C4-2B (cell line): ENCODE measurements around the gene PRSS27.
A peak's percentile ranks its signal among the peaks of the same experiment; 100 is the strongest.

Experiments used
- H3K27ac ChIP-seq: fragments of 450-650 bp; 2 replicates; pipeline ENCODE4 v1.5.1; 2017
- ZFX ChIP-seq: fragments of 450-650 bp; IDR thresholded peaks from 2 replicates; pipeline ENCODE4 v1.6.1; 2017
- TF ChIP-seq, protein P1 (sequence below): fragments of 450-650 bp; conservative IDR thresholded peaks from 2 replicates; pipeline ENCODE4 v1.5.1; 2017; ENCODE audit warnings: mild to moderate bottlenecking

Gene PRSS27

DNA sequence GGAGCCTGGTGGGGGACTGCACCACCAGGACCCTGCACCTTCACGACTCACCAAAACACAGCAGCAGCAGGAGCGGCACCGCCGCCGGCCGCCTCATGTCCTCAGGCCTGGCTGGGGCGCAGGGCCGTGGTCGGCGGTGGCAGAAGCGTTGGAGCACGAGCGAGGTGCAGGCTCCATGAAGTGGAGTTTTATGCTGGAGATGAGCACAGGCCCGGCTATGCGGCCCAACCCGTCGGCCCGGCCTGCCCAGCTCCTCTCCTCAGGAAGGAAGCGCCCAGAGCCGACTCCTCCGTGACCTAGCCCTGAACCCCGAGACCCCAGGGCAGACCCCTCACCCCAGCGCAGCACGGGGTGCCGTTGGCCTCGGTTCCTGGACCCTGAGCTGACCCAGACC, at the start of gene PRSS27:
TSS of gene PRSS27 (minus strand) at position 161 of the 394 bp plus-strand sequence. CDS start at position 97, 64 bp downstream.
- H3K27ac ChIP-seq = peak within 1 kb of the TSS; percentile 98
- 0 out of 2 replicates have a peak, but pooled peaks have one; percentile 6 for TF ChIP-seq ZFX
- TF ChIP-seq, protein P1, sequence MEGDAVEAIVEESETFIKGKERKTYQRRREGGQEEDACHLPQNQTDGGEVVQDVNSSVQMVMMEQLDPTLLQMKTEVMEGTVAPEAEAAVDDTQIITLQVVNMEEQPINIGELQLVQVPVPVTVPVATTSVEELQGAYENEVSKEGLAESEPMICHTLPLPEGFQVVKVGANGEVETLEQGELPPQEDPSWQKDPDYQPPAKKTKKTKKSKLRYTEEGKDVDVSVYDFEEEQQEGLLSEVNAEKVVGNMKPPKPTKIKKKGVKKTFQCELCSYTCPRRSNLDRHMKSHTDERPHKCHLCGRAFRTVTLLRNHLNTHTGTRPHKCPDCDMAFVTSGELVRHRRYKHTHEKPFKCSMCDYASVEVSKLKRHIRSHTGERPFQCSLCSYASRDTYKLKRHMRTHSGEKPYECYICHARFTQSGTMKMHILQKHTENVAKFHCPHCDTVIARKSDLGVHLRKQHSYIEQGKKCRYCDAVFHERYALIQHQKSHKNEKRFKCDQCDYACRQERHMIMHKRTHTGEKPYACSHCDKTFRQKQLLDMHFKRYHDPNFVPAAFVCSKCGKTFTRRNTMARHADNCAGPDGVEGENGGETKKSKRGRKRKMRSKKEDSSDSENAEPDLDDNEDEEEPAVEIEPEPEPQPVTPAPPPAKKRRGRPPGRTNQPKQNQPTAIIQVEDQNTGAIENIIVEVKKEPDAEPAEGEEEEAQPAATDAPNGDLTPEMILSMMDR = no peak

GRCh38 chr16:2769675-2770056, 49.6 kb upstream of the PRSS27 start:
- TF ChIP-seq, protein P1 = no peak
- no peak for TF ChIP-seq ZFX
- H3K27ac ChIP-seq = no peak overlapping the region

DNA sequence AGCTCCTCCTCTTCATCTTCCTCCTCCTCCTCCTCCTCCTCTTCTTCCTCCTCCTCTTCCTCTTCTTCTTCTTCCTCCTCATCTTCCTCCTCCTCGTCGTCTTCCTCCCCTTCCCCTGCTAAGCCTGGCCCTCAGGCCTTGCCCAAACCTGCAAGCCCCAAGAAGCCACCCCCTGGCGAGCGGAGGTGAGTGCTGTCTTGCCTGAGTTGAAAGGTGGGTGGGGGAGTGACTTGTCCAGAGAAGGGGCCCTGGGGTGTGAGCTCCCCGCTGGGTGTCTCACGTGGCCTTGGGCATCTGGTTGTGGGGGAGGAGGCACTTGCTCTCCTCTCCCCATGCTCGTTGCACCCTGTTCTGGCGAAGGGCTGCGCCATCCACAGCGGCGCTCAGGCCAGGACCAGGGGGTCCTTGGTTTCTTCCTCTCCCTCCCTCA, 49.1 kb upstream of the PRSS27 start:
- no peak for TF ChIP-seq ZFX
- TF ChIP-seq, protein P1 = no peak

GRCh38 chr16:2768403-2769089, 48.5 kb upstream of the PRSS27 start:
- TF ChIP-seq, protein P1 = no peak
- TF ChIP-seq ZFX = no peak
- H3K27ac ChIP-seq = no peak overlapping the region

More for the DNA sequence above, 49.1 kb upstream of the PRSS27 start:
- H3K27ac ChIP-seq = no peak overlapping the region

GRCh38 chr16:2767891-2768290, 47.9 kb upstream of the PRSS27 start:
- H3K27ac ChIP-seq = no peak overlapping the region
- TF ChIP-seq, protein P1 = no peak
- TF ChIP-seq ZFX = no peak

DNA sequence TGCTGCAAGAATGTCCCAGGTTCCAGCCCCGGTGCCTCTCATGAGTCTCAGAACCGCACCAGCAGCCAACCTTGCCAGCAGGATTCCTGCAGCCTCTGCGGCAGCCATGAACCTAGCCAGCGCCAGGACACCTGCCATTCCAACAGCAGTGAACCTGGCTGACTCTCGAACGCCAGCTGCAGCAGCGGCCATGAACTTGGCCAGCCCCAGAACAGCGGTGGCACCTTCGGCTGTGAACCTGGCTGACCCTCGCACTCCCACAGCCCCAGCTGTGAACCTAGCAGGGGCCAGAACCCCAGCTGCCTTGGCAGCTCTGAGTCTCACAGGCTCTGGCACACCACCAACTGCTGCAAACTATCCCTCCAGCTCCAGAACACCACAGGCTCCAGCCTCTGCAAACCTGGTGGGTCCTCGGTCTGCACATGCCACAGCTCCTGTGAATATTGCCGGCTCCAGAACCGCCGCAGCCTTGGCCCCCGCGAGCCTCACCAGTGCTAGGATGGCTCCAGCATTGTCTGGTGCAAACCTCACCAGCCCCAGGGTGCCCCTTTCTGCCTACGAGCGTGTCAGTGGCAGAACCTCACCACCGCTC, 47.2 kb upstream of the PRSS27 start:
- no peak overlapping the region for H3K27ac ChIP-seq
- TF ChIP-seq ZFX = no peak
- TF ChIP-seq, protein P1 = no peak

DNA sequence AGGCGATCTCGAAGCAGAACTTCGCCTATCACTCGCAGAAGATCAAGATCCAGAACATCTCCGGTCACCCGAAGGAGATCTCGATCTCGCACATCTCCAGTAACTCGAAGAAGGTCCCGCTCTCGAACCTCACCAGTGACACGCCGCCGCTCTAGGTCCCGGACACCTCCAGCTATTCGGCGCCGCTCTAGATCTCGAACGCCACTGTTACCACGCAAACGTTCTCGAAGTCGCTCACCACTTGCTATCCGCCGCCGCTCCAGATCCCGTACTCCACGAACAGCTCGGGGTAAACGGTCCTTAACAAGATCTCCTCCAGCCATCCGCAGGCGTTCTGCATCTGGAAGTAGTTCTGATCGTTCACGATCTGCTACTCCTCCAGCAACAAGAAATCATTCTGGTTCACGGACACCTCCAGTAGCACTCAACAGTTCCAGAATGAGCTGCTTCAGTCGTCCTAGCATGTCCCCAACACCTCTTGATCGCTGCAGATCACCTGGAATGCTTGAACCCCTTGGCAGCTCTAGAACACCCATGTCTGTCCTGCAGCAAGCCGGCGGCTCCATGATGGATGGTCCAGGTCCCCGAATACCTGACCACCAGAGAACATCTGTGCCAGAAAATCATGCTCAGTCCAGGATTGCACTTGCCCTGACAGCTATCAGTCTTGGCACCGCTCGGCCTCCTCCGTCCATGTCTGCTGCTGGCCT, 46.6 kb upstream of the PRSS27 start:
- no peak overlapping the region for H3K27ac ChIP-seq
- TF ChIP-seq, protein P1 = no peak
- no peak for TF ChIP-seq ZFX
